AG04450 (cell line): ENCODE measurements around the gene GPC2. TPM values are rescaled to one million over a fixed set of nuclear protein-coding genes. Genes with fewer than 3 reads are reported as not detected.
"Not testable (repeated sequence)": the region's sequence is repeated elsewhere in the genome, so short reads cannot be mapped to it uniquely, and the experiment has no call there.

Experiments used
- CTCF ChIA-PET: fragments of 300-600, 350-600 bp; formaldehyde crosslinking; extraction: SDS; loops from one replicate; lab custom pipeline; 2022; ENCODE audit warnings: antibody characterized with exemption, inconsistent platforms; lab: Charles Lee
- POLR2A ChIA-PET: fragments of 350-600 bp; formaldehyde crosslinking; extraction: SDS; loops from one replicate; lab custom pipeline; 2021; ENCODE audit warnings: antibody characterized with exemption, inconsistent platforms; lab: Yijun Ruan, JAX
- DNase-seq: peaks from one replicate; pipeline ENCODE4 v3.0.0-alpha.2; 2011; ENCODE audit warnings: low read depth, low spot score
- H3K27ac ChIP-seq: one replicate; pipeline ENCODE4 v1.5.1; 2012; ENCODE audit warnings: low read depth, low read length, control low read depth
- H3K27me3 ChIP-seq: one replicate; pipeline ENCODE4 v1.6.0; 2012; ENCODE audit warnings: low read length; ENCODE audit not compliant: control insufficient read depth, insufficient read depth
- H3K4me3 ChIP-seq: 2 replicates; pipeline ENCODE4 v1.5.1; 2011; ENCODE audit warnings: mild to moderate bottlenecking, low read depth, low read length, control low read depth
- H3K9me3 ChIP-seq: 2 replicates; pipeline ENCODE4 v1.5.1; 2012; ENCODE audit warnings: low read length; ENCODE audit not compliant: control insufficient read depth, insufficient read depth
- polyA plus RNA-seq: library from polyadenylated mRNA; depleted of rRNA; stranded (reverse); fragments of >200 nt; gene quantifications from 2 replicates; pipeline ENCODE4 v1.2.3, GENCODE V29; 2011
- TF ChIP-seq, protein P1 (sequence below): IDR thresholded peaks from 2 replicates; pipeline ENCODE4 v1.5.1; 2011; ENCODE audit warnings: low read depth, low read length, control low read depth, inconsistent platforms

Gene GPC2
- polyA plus RNA-seq, 1 experiment = 2.6 TPM

- POLR2A ChIA-PET = no interaction called here
- no peak for DNase-seq
- Histone ChIP-seq H3K27me3 (no peaks in the 10 kb centered on the region), H3K4me3 (peak overlapping the region; percentile 0; the same call in 1 of the 2 replicates), H3K9me3 (no peaks in the 10 kb centered on the region), H3K27ac (no peak overlapping the region)
- TF ChIP-seq, protein P1, sequence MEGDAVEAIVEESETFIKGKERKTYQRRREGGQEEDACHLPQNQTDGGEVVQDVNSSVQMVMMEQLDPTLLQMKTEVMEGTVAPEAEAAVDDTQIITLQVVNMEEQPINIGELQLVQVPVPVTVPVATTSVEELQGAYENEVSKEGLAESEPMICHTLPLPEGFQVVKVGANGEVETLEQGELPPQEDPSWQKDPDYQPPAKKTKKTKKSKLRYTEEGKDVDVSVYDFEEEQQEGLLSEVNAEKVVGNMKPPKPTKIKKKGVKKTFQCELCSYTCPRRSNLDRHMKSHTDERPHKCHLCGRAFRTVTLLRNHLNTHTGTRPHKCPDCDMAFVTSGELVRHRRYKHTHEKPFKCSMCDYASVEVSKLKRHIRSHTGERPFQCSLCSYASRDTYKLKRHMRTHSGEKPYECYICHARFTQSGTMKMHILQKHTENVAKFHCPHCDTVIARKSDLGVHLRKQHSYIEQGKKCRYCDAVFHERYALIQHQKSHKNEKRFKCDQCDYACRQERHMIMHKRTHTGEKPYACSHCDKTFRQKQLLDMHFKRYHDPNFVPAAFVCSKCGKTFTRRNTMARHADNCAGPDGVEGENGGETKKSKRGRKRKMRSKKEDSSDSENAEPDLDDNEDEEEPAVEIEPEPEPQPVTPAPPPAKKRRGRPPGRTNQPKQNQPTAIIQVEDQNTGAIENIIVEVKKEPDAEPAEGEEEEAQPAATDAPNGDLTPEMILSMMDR = peak; percentile 79
- CTCF ChIA-PET = interaction anchor here (0.6 to 5.4 kb wide), 30 partner anchors 8 to 827 kb away, joined by 3 to 65 read pairs (median 5); partner anchors contain the start of genes AP4M1, GAL3ST4, GPC2 and LAMTOR4
These were observed 46.4 kb downstream of the GPC2 start for GRCh38 chr7:100130608-100131453.

- POLR2A ChIA-PET, H3K4me3 ChIP-seq, DNase-seq, H3K9me3 ChIP-seq, H3K27me3 ChIP-seq, H3K27ac ChIP-seq: not testable (repeated sequence)
- CTCF ChIA-PET = interaction anchor here (0.6 to 5.4 kb wide), 22 partner anchors 9 to 277 kb away, joined by 3 to 65 read pairs (median 6); partner anchors contain the start of genes AP4M1, GAL3ST4, GPC2 and LAMTOR4
These were observed 47.0 kb downstream of the GPC2 start for GRCh38 chr7:100130220-100130607.

GRCh38 chr7:100128637-100128963 lies 48.6 kb downstream of the GPC2 start:
- no peaks in the 10 kb centered on the region for H3K9me3 ChIP-seq
- ChIA-PET CTCF (interaction anchor here (0.9 to 3.3 kb wide), 3 partner anchors 27 to 134 kb away, joined by 3 to 13 read pairs (median 4); partner anchors contain the start of genes AP4M1 and MCM7), POLR2A (interaction anchor here (0.9 kb wide), 1 partner anchor 28 kb away, joined by 4 read pairs; the partner anchor contains the start of gene MCM7)
- no peak overlapping the region for H3K27ac ChIP-seq
- DNase-seq = no peak
- no peak overlapping the region for H3K4me3 ChIP-seq
- H3K27me3 ChIP-seq = no peaks in the 10 kb centered on the region
- TF ChIP-seq, protein P1 = no peak

DNA sequence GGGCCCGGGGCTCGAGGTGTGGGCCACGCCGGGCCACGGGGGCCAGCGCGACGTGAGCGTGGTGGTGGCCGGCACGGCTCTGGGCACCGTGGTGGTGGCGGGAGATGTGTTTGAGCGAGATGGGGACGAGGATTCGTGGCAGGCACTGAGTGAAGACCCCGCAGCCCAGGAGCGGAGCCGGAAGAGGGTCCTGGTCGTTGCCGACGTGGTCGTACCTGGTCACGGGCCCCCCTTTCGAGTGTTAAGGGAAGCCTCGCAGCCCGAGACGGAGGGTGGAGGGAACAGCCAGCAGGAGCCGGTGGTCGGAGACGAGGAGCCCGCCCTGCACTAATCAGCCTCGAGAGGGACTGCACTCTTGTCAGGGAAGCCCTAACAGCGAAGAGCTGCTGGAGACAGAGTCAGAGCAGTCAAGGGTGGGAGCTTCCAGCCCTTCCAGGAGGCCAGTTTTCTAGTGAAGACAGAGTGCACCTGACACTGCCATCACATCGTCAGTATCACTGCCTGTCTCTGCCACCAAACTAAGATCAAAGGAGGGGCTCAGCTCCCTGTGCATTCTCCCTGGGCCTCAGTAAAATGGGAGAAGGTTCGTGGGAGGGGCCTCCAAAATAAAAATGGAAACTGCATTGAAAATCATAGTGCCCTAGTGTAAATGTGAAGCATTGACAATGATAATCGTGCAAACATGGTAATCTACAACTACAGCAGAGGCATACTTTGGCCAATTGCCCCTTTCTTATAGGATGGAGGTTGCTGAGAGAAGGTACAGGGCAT lies 49.1 kb downstream of the GPC2 start:
- CTCF ChIA-PET = interaction anchor here (0.9 to 3.3 kb wide), 3 partner anchors 26 to 134 kb away, joined by 3 to 13 read pairs (median 4); partner anchors contain the start of genes AP4M1 and MCM7
- Histone ChIP-seq H3K9me3 (no peaks in the 10 kb centered on the region), H3K27me3 (no peaks in the 10 kb centered on the region), H3K4me3 (peak overlapping the region; percentile 96), H3K27ac (no peak overlapping the region)
- no peak for DNase-seq
- POLR2A ChIA-PET = interaction anchor here (0.9 kb wide), 1 partner anchor 27 kb away, joined by 4 read pairs; the partner anchor contains the start of gene MCM7
- TF ChIP-seq, protein P1 = no peak
